Testis (tissue), 2 donors: ENCODE measurements around the gene LRFN2.

Experiments
- POLR2A ChIP-seq: fragments of 450-650 bp; IDR thresholded peaks from one replicate; pipeline ENCODE4 v1.6.1; 2017; ENCODE audit warnings: antibody characterized with exemption, mild to moderate bottlenecking, moderate library complexity
- TF ChIP-seq, protein P1 (sequence below), 3 experiments: fragments of 450-650 bp in 2 of 3; fragments of 200-600 bp in 1 of 3; sonication (generic) in 1 of 3; IDR thresholded peaks; one replicate each; pipeline ENCODE4 v1.5.1; 2016 to 2019; ENCODE audit warnings: antibody characterized with exemption in 3 of 3, mild to moderate bottlenecking in 2 of 3, moderate library complexity in 1 of 3

DNA sequence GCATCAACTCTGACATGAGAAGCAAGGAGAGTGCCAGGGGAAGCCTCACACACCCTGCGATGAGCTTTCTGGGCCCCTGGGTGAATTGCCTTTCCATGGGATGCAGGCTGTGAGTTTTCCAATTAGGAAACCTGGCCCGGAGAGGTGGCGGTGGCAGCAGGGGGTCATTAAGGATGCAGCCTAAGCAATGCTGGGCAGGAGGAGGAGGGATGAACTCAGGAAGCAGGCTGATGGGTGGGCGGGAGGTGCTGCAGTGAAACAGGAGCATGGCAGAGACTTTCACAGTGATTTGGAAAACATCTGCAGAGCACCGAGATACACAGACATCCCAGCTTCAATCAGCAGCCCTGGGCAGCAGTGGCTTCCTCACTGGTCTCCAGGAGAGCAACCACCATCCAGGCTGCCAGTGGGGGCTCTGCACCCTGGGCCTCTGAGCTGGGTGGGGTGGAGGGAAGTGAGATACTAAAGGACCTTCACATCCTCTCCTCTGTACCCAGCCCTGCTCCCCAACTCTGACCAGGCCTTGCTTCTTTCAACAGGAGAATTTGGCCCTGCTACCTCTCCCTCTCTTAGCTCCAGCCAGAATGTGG lies 44.9 kb downstream of the LRFN2 start:
- TF ChIP-seq POLR2A = no peak
- TF ChIP-seq, protein P1, sequence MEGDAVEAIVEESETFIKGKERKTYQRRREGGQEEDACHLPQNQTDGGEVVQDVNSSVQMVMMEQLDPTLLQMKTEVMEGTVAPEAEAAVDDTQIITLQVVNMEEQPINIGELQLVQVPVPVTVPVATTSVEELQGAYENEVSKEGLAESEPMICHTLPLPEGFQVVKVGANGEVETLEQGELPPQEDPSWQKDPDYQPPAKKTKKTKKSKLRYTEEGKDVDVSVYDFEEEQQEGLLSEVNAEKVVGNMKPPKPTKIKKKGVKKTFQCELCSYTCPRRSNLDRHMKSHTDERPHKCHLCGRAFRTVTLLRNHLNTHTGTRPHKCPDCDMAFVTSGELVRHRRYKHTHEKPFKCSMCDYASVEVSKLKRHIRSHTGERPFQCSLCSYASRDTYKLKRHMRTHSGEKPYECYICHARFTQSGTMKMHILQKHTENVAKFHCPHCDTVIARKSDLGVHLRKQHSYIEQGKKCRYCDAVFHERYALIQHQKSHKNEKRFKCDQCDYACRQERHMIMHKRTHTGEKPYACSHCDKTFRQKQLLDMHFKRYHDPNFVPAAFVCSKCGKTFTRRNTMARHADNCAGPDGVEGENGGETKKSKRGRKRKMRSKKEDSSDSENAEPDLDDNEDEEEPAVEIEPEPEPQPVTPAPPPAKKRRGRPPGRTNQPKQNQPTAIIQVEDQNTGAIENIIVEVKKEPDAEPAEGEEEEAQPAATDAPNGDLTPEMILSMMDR (IDR thresholded peaks at IDR 0.05) = no peak
